ENCODE measurements around the gene RAB29.

The RAB29 gene

GRCh38 chr1:205782627-205783432 lies 7.5 kb upstream of the RAB29 start:
- ChIA-PET CTCF (interaction anchor here (0.6 to 3.0 kb wide), 4 partner anchors 9 to 195 kb away, joined by 3 to 17 read pairs (median 9); no protein-coding TSS in a partner anchor), POLR2A (interaction anchor here (1.2 kb wide), 1 partner anchor 43 kb away, joined by 3 read pairs; no protein-coding TSS in a partner anchor)
- H3K9me3 ChIP-seq (ENCODE audit: control insufficient read depth, insufficient read depth, low read depth, low read length), result no peaks in the 10 kb centered on the region
- 0 out of 2 replicates have a peak, but pooled peaks cover 4% of the 10 kb centered on the region for H3K4me1 ChIP-seq (ENCODE audit: control insufficient read depth, insufficient read depth, low read length)
- TF ChIP-seq ZEB2 (tag by site-specific recombination; IDR thresholded peaks at IDR 0.05) (no peak), ZSCAN16 (tag by site-specific recombination; IDR thresholded peaks at IDR 0.05) (no peak), HIC1 (tag by site-specific recombination; IDR thresholded peaks at IDR 0.05) (no peak), MZF1 (tag by site-specific recombination; IDR thresholded peaks at IDR 0.05; ENCODE audit: borderline replicate concordance) (no peak)
- H3K27ac ChIP-seq (ENCODE audit: extremely low read depth, low read depth, low read length), result no peak overlapping the region
- H3K4me3 ChIP-seq (ENCODE audit: low read depth, low read length), result no peak overlapping the region
- no peaks in the 10 kb centered on the region for H3K36me3 ChIP-seq (ENCODE audit: control insufficient read depth in 2 of 2, insufficient read depth in 1 of 2, low read length in 2 of 2)

- Histone ChIP-seq H3K36me3 (ENCODE audit: control insufficient read depth in 2 of 2, insufficient read depth in 1 of 2, low read length in 2 of 2) (no peaks in the 10 kb centered on the region), H3K4me1 (ENCODE audit: control insufficient read depth, insufficient read depth, low read length) (no peaks in the 10 kb centered on the region), H3K27ac (ENCODE audit: extremely low read depth, low read depth, low read length) (no peak overlapping the region), H3K4me3 (ENCODE audit: low read depth, low read length) (no peak overlapping the region), H3K9me3 (ENCODE audit: control insufficient read depth, insufficient read depth, low read depth, low read length) (no peaks in the 10 kb centered on the region)
- ChIA-PET CTCF (interaction anchor here (1.0 kb wide), 1 partner anchor 12 kb away, joined by 4 read pairs; no protein-coding TSS in a partner anchor), POLR2A (no interaction called here)
- no peak for TF ChIP-seq ZNF768 (tag by site-specific recombination; IDR thresholded peaks at IDR 0.05)
- 0 out of 2 replicates have a peak, but pooled peaks have one; percentile 30 for TF ChIP-seq ZNF366 (tag by site-specific recombination; conservative IDR thresholded peaks at IDR 0.05)
- TF ChIP-seq PRDM1 (tag by site-specific recombination; IDR thresholded peaks at IDR 0.05), result peak; percentile 58; the same call in 1 of the 2 replicates
- TF ChIP-seq ZNF792 (tag by site-specific recombination; IDR thresholded peaks at IDR 0.05), result no peak
Measured at GRCh38 chr1:205780335-205780734, 5.1 kb upstream of the RAB29 start.

GRCh38 chr1:205777994-205778393 lies 2.7 kb upstream of the RAB29 start:
- ChIA-PET POLR2A (no interaction called here), CTCF (interaction anchor here (0.5 kb wide), 1 partner anchor 184 kb away, joined by 4 read pairs; no protein-coding TSS in a partner anchor)
- H3K4me3 ChIP-seq (ENCODE audit: low read depth, low read length), result no peak overlapping the region
- H3K4me1 ChIP-seq (ENCODE audit: control insufficient read depth, insufficient read depth, low read length), result no peaks in the 10 kb centered on the region
- H3K36me3 ChIP-seq (ENCODE audit: control insufficient read depth in 2 of 2, insufficient read depth in 1 of 2, low read length in 2 of 2), result no peaks in the 10 kb centered on the region
- H3K9me3 ChIP-seq (ENCODE audit: control insufficient read depth, insufficient read depth, low read depth, low read length), result no peaks in the 10 kb centered on the region
- no peak overlapping the region for H3K27ac ChIP-seq (ENCODE audit: extremely low read depth, low read depth, low read length)
- no peak for TF ChIP-seq ZBTB6 (tag by site-specific recombination; IDR thresholded peaks at IDR 0.05)

- TF ChIP-seq ZFHX2 (tag by site-specific recombination; conservative IDR thresholded peaks at IDR 0.05), result no peak
- TF ChIP-seq KLF8 (tag by site-specific recombination; IDR thresholded peaks at IDR 0.05), result no peak
- TF ChIP-seq ZNF366 (tag by site-specific recombination; conservative IDR thresholded peaks at IDR 0.05), result 0 out of 2 replicates have a peak, but pooled peaks have one; percentile 11
- Histone ChIP-seq H3K9me3 (ENCODE audit: control insufficient read depth, insufficient read depth, low read depth, low read length) (no peaks in the 10 kb centered on the region), H3K4me1 (ENCODE audit: control insufficient read depth, insufficient read depth, low read length) (no peaks in the 10 kb centered on the region), H3K4me3 (ENCODE audit: low read depth, low read length) (no peak overlapping the region; the same call in 1 of the 2 replicates), H3K27ac (ENCODE audit: extremely low read depth, low read depth, low read length) (no peak overlapping the region), H3K36me3 (ENCODE audit: control insufficient read depth in 2 of 2, insufficient read depth in 1 of 2, low read length in 2 of 2) (peaks cover 0 to 3% of the 10 kb centered on the region in 2 experiments; a peak in 1 of 3 replicates)
- POLR2A ChIA-PET, result interaction anchor here (1.3 to 2.0 kb wide), 4 partner anchors 9 to 29 kb away, joined by 3 to 10 read pairs (median 6); partner anchors contain the start of gene NUCKS1
- CTCF ChIA-PET, result interaction anchor here (0.8 to 3.3 kb wide), 4 partner anchors 16 to 637 kb away, joined by 3 to 14 read pairs (median 4); no protein-coding TSS in a partner anchor
Measured at GRCh38 chr1:205775717-205776056, 405 bp upstream of the RAB29 start.

Measured in HEK293 (cell line).